ENCODE results near the gene SPECC1L. TPM values are rescaled to one million over a fixed set of nuclear protein-coding genes. Genes with fewer than 3 reads are reported as not detected.
"Not testable (repeated sequence)": the region's sequence is repeated elsewhere in the genome, so short reads cannot be mapped to it uniquely, and the experiment has no call there.

Gene SPECC1L
- total and polyA plus RNA-seq, 2 experiments from 2014 or later = 19.7 to 43.2 TPM

DNA sequence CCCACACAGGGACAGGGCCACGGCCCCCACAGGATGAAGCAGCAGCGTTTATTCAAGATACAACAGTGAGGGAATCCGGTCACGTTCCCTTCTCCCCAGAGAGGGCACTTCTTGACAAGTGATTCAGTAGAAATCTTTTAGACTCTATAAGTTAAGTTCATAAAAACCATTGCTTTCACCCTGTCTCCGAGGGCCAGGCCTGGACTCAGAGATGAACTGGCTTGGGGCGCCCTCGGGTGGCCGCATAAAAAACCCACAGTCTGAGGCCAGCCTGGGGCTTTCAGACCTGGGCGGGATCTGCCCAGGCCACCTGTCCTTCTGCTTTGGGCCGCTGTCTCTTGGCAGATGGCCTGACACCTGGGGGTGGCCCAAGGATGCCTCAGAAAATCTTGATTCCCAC is 11.2 kb upstream of the SPECC1L start:
- H3K27ac ChIP-seq = not testable (repeated sequence)
- TF ChIP-seq CTCF (IDR thresholded peaks at IDR 0.05; ENCODE audit: low read depth, low read length) = peak; percentile 42
- DNase-seq (ENCODE audit: low read depth in 1 of 2, low spot score in 1 of 2) = peak; percentile 80 to 90

GRCh38 chr22:24262185-24262749 is 8.4 kb upstream of the SPECC1L start:
- not testable (repeated sequence) for DNase-seq (ENCODE audit: low read depth in 1 of 2, low spot score in 1 of 2); H3K9me3 ChIP-seq (ENCODE audit: low read depth); H3K27me3 ChIP-seq; H3K36me3 ChIP-seq; H3K4me1 ChIP-seq (ENCODE audit: low read depth); H3K4me3 ChIP-seq; H3K27ac ChIP-seq

More for the DNA sequence above, 11.2 kb upstream of the SPECC1L start:
- H3K27me3 ChIP-seq; H3K4me1 ChIP-seq (ENCODE audit: low read depth); H3K4me3 ChIP-seq; H3K36me3 ChIP-seq; H3K9me3 ChIP-seq (ENCODE audit: low read depth): not testable (repeated sequence)

DNA sequence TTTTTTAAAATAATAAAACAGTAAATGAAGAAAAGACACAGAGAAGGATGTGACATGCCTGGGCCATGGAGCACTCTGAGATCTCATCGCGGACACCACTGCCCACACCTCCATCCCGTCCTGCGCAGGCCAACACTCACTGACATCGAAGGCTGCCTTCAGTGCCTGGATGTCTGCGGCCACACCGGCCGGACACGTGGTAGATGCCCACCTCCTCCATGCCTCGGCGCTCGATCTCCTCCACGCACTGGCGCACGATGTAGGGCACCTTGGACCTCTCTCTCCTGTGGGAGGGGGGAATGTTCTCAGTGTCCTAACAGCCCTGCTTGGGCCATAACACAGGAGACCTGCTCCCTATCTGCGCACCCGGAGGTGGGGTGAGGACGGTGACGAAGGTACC is 7.2 kb upstream of the SPECC1L start:
- H3K4me1 ChIP-seq (ENCODE audit: low read depth); H3K4me3 ChIP-seq; H3K27me3 ChIP-seq; H3K9me3 ChIP-seq (ENCODE audit: low read depth); H3K36me3 ChIP-seq; DNase-seq (ENCODE audit: low read depth in 1 of 2, low spot score in 1 of 2): not testable (repeated sequence)
- peak overlapping the region; percentile 85 for H3K27ac ChIP-seq

- H3K4me3 ChIP-seq; H3K27me3 ChIP-seq; H3K9me3 ChIP-seq (ENCODE audit: low read depth); H3K4me1 ChIP-seq (ENCODE audit: low read depth); H3K36me3 ChIP-seq: not testable (repeated sequence)
- peak overlapping the region; percentile 85 for H3K27ac ChIP-seq
- peak in 1 of 2 donors; percentile 55 for DNase-seq (ENCODE audit: low read depth in 1 of 2, low spot score in 1 of 2)
These were observed 6.2 kb upstream of the SPECC1L start for GRCh38 chr22:24264329-24264896.

DNA sequence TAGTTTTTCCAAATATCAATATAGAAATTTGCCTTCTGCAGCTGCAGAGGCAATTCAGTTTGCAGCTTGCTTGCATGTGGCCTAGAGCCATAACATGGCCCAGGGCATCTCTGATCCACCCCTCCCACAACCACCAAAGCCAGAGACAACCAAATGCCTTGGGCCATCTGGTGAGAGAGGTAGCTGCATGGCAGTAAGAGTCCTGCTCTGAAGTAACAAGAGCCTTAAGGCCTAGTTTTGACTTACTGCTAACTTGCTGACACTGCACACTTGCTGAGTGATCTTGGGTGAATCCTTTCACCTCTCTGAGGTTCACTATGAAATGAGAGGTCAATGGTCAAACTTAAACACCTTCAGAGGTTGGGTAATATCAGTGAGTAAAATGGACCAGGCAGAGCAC is 4.9 kb upstream of the SPECC1L start:
- Histone ChIP-seq H3K4me1 (ENCODE audit: low read depth) (peaks cover 7% of the 10 kb centered on the region), H3K27ac (peak overlapping the region; percentile 68), H3K36me3 (no peaks in the 10 kb centered on the region), H3K27me3 (no peaks in the 10 kb centered on the region), H3K4me3 (no peak overlapping the region), H3K9me3 (ENCODE audit: low read depth) (no peaks in the 10 kb centered on the region)
- no peak for TF ChIP-seq CTCF (IDR thresholded peaks at IDR 0.05; ENCODE audit: low read depth, low read length)
- no peak for DNase-seq (ENCODE audit: low read depth in 1 of 2, low spot score in 1 of 2)

DNA sequence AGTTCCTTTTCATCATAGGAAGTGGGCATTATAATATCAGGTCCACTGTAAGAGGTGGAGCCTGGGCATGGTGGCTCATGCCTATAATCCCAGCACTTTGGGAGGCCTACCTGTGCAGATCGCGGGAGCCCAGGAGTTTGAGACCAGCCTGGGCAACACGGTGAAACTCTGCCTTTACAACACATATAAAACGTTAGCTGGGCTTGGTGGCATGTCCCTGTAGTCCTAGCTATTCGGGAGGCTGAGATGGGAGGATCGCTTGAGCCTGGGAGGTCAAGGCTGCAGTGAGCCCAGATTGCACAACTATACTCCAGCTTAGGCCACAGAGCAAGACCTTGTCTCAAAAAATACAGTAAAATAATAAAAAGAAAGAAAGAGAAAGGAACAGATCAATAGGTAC is 4.1 kb upstream of the SPECC1L start:
- not testable (repeated sequence) for H3K27me3 ChIP-seq; H3K36me3 ChIP-seq; H3K9me3 ChIP-seq (ENCODE audit: low read depth); H3K27ac ChIP-seq; H3K4me3 ChIP-seq; DNase-seq (ENCODE audit: low read depth in 1 of 2, low spot score in 1 of 2); H3K4me1 ChIP-seq (ENCODE audit: low read depth)

- H3K9me3 ChIP-seq (ENCODE audit: low read depth) = no peaks in the 10 kb centered on the region
- H3K4me3 ChIP-seq = peak overlapping the region; percentile 48
- no peaks in the 10 kb centered on the region for H3K36me3 ChIP-seq
- no peaks in the 10 kb centered on the region for H3K27me3 ChIP-seq
- peaks cover 28% of the 10 kb centered on the region for H3K4me1 ChIP-seq (ENCODE audit: low read depth)
- peak in 1 of 2 donors; percentile 27 for DNase-seq (ENCODE audit: low read depth in 1 of 2, low spot score in 1 of 2)
- TF ChIP-seq CTCF (IDR thresholded peaks at IDR 0.05; ENCODE audit: low read depth, low read length) = no peak
- H3K27ac ChIP-seq = peak overlapping the region; percentile 91
These were observed 789 bp downstream of the SPECC1L start for GRCh38 chr22:24271386-24271854.

DNA sequence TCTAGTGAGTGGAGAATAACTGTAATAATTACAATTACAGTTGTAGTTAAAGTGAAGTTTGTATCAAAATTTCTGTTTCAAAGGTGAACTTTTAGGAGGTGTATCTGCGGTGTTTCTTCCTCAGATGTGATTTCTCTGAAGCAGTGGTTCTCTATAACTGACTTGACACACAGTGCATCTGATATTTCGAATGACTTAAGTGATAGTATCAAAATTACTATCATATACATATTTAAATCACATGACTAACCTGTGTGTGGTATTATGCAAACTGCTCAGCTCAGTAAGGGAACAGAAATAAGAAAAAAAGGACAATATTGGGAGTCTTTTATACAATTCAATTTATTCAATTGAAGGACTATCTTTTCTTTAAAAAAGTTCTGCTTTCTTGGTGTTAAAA is 2.4 kb downstream of the SPECC1L start:
- not testable (repeated sequence) for H3K27me3 ChIP-seq; DNase-seq (ENCODE audit: low read depth in 1 of 2, low spot score in 1 of 2); H3K4me3 ChIP-seq; H3K9me3 ChIP-seq (ENCODE audit: low read depth); H3K27ac ChIP-seq; H3K36me3 ChIP-seq
- peaks cover 28% of the 10 kb centered on the region for H3K4me1 ChIP-seq (ENCODE audit: low read depth)

GRCh38 chr22:24273906-24274305 is 3.3 kb downstream of the SPECC1L start:
- not testable (repeated sequence) for H3K4me3 ChIP-seq; H3K27me3 ChIP-seq; H3K9me3 ChIP-seq (ENCODE audit: low read depth); H3K36me3 ChIP-seq; DNase-seq (ENCODE audit: low read depth in 1 of 2, low spot score in 1 of 2)
- Histone ChIP-seq H3K4me1 (ENCODE audit: low read depth) (peaks cover 28% of the 10 kb centered on the region), H3K27ac (peak overlapping the region; percentile 71)
